ENCODE results near the gene NLRC5.

NLRC5 gene

GRCh38 chr16:57049678-57050077 lies 60.3 kb downstream of the NLRC5 start:
- no peak overlapping the region for H3K4me3 ChIP-seq (ENCODE audit: low read length)
- DNase-seq (ENCODE audit: low read depth) = no peak
- TF ChIP-seq CTCF (conservative IDR thresholded peaks at IDR 0.05; ENCODE audit: low read depth, low read length) = no peak

GRCh38 chr16:57051696-57052228 lies 62.4 kb downstream of the NLRC5 start:
- H3K4me3 ChIP-seq (ENCODE audit: low read length) = no peak overlapping the region
- no peak for DNase-seq (ENCODE audit: low read depth)
- TF ChIP-seq CTCF (conservative IDR thresholded peaks at IDR 0.05; ENCODE audit: low read depth, low read length) = no peak

GRCh38 chr16:57053206-57053605 lies 63.8 kb downstream of the NLRC5 start:
- DNase-seq (ENCODE audit: low read depth) = no peak
- H3K4me3 ChIP-seq (ENCODE audit: low read length) = no peak overlapping the region
- no peak for TF ChIP-seq CTCF (conservative IDR thresholded peaks at IDR 0.05; ENCODE audit: low read depth, low read length)

GRCh38 chr16:57054338-57054737 lies 65.0 kb downstream of the NLRC5 start:
- H3K4me3 ChIP-seq (ENCODE audit: low read length) = no peak overlapping the region
- TF ChIP-seq CTCF (conservative IDR thresholded peaks at IDR 0.05; ENCODE audit: low read depth, low read length) = no peak
- DNase-seq (ENCODE audit: low read depth) = no peak

GRCh38 chr16:57054771-57055170 lies 65.4 kb downstream of the NLRC5 start:
- no peak overlapping the region for H3K4me3 ChIP-seq (ENCODE audit: low read length)
- TF ChIP-seq CTCF (conservative IDR thresholded peaks at IDR 0.05; ENCODE audit: low read depth, low read length) = no peak
- DNase-seq (ENCODE audit: low read depth) = no peak

- DNase-seq (ENCODE audit: low read depth) = no peak
- H3K4me3 ChIP-seq (ENCODE audit: low read length) = no peak overlapping the region
- no peak for TF ChIP-seq CTCF (conservative IDR thresholded peaks at IDR 0.05; ENCODE audit: low read depth, low read length)
Measured at GRCh38 chr16:57055671-57056070, 66.3 kb downstream of the NLRC5 start.

GRCh38 chr16:57058291-57058861 lies 69.0 kb downstream of the NLRC5 start:
- TF ChIP-seq CTCF (conservative IDR thresholded peaks at IDR 0.05; ENCODE audit: low read depth, low read length) = no peak
- no peak overlapping the region for H3K4me3 ChIP-seq (ENCODE audit: low read length)
- DNase-seq (ENCODE audit: low read depth) = no peak

Measured in retinal pigment epithelial cell (primary cell).